Left lung (tissue), 10 donors: ENCODE measurements around the gene TSNAX. TPM values are rescaled to one million over a fixed set of nuclear protein-coding genes. Genes with fewer than 3 reads are reported as not detected.

Experiments
- ATAC-seq: fragments of 200-7000 bp; cut with Tn5 transposase; one replicate; pipeline ENCODE4 v1.9.1; 2020; ENCODE audit warnings: moderate library complexity
- DNase-seq, 4 donors: peaks; one replicate each; pipeline ENCODE4 v3.0.0-alpha.2; 2013 to 2020
- H3K27ac ChIP-seq, 2 donors: fragments of 200-600 bp; sonication (generic) in 1 of 2; one replicate each; pipeline versions ENCODE4 v1.5.0 to v1.8.0; 2020 to 2021
- H3K27me3 ChIP-seq, 2 donors: fragments of 200-600 bp; sonication (generic) in 1 of 2; one replicate each; pipeline versions ENCODE4 v1.5.0 to v1.8.0; 2020 to 2021
- H3K36me3 ChIP-seq, 2 donors: fragments of 200-600 bp; sonication (generic) in 1 of 2; one replicate each; pipeline versions ENCODE4 v1.5.0 to v1.8.0; 2020 to 2021
- H3K4me1 ChIP-seq, 2 donors: fragments of 200-600 bp; one replicate each; pipeline ENCODE4 v1.8.0; 2021
- H3K4me3 ChIP-seq, 2 donors: fragments of 200-600 bp; sonication (generic) in 1 of 2; one replicate each; pipeline versions ENCODE4 v1.5.0 to v1.8.0; 2020 to 2021; ENCODE audit warnings: mild to moderate bottlenecking in 1 of 2
- H3K9me3 ChIP-seq, 2 donors: fragments of 200-600 bp; sonication (generic) in 1 of 2; one replicate each; pipeline versions ENCODE4 v1.5.0 to v1.8.0; 2020 to 2021
- intact Hi-C, 2 donors: fragments of 100-400 bp; cut with DNase I; formaldehyde crosslinking; loops; one replicate each; pipeline versions ENCODE4 v1.11.2 to v1.14.2; 2022
- polyA plus RNA-seq, 6 donors: library from polyadenylated mRNA; unstranded; fragments of 120-200 nt; gene quantifications; one replicate each; pipeline ENCODE4 v1.2.1, GENCODE V29; 2013; ENCODE audit not compliant: insufficient read length in 6 of 6
- total RNA-seq, 2 donors: library from RNA; stranded (reverse); fragmentation: NEBNext Ultra II Directional; extraction: Animal tissue kit (Norgen Biotek cat#: 25700); gene quantifications; one replicate each; pipeline ENCODE4 v1.2.1, GENCODE V29; 2021
- TF ChIP-seq, protein P1 (sequence below), 2 donors: fragments of 200-600 bp; sonication (generic) in 1 of 2; IDR thresholded peaks; one replicate each; pipeline versions ENCODE4 v1.5.0 to v1.8.0; 2021; ENCODE audit warnings: antibody characterized with exemption in 2 of 2
- donor health status: DM: no; HTN: yes; CAD: no.
- donor health status: DM: no; HTN: no; CAD: no.

Gene TSNAX
- total and polyA plus RNA-seq, 8 donors, result 29.1 to 63.7 (median 52.0) TPM

DNA sequence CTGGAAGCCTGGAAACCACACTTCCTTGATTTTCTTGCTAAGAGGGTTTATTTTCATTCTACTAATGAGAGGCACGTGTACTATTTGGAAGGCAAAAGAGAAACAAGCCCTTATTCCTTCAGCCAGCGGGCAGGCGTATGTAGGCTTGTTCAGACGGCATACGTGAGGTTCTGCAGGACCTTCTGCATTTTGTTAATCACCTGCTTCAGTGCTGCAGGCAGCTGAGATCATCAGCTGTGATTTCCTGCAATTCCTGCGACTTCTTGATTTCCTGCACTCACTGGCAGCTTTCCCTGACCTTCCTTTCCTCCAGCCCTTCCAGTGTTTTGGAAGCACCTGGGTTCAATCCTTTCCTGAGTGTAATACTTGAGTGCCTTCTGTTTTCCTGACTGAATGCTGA is 43.4 kb downstream of the TSNAX start:
- ATAC-seq, result no peak
- intact Hi-C loops, result no loop called here
- TF ChIP-seq, protein P1, sequence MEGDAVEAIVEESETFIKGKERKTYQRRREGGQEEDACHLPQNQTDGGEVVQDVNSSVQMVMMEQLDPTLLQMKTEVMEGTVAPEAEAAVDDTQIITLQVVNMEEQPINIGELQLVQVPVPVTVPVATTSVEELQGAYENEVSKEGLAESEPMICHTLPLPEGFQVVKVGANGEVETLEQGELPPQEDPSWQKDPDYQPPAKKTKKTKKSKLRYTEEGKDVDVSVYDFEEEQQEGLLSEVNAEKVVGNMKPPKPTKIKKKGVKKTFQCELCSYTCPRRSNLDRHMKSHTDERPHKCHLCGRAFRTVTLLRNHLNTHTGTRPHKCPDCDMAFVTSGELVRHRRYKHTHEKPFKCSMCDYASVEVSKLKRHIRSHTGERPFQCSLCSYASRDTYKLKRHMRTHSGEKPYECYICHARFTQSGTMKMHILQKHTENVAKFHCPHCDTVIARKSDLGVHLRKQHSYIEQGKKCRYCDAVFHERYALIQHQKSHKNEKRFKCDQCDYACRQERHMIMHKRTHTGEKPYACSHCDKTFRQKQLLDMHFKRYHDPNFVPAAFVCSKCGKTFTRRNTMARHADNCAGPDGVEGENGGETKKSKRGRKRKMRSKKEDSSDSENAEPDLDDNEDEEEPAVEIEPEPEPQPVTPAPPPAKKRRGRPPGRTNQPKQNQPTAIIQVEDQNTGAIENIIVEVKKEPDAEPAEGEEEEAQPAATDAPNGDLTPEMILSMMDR (IDR thresholded peaks at IDR 0.05), result no peak
- no peaks in the 10 kb centered on the region for H3K9me3 ChIP-seq
- peaks cover 0 to 3% of the 10 kb centered on the region in 2 donors for H3K36me3 ChIP-seq
- H3K4me1 ChIP-seq, result no peaks in the 10 kb centered on the region
- H3K27me3 ChIP-seq, result no peaks in the 10 kb centered on the region
- peak in 1 of 4 donors; percentile 42 for DNase-seq
- H3K27ac ChIP-seq, result no peak overlapping the region
- no peak overlapping the region for H3K4me3 ChIP-seq

DNA sequence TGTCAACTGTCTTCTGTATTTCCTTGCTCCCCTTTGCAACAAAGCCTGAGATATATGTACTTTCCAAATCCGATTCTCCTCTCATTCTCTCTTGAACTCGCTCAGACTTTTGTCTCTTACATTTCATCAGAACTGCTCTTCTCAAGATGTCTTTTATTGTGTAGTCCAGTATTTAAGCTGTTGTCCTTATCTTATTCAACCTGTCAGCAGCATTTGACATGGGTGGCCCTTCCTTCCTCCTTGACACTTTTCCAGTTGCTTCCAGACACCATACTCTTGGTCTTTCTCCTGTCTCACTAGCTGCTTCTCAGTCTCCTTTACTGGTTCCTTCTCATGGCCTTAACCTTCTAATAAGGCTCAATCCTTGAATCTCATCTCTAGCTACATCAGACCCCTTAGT is 47.0 kb downstream of the TSNAX start:
- no peak overlapping the region for H3K4me3 ChIP-seq
- H3K27ac ChIP-seq, result no peak overlapping the region
- no peaks in the 10 kb centered on the region for H3K27me3 ChIP-seq
- DNase-seq (no peak), ATAC-seq (no peak)
- intact Hi-C loops, result no loop called here
- H3K9me3 ChIP-seq, result no peaks in the 10 kb centered on the region
- TF ChIP-seq, protein P1 (IDR thresholded peaks at IDR 0.05), result no peak
- no peaks in the 10 kb centered on the region for H3K4me1 ChIP-seq
- no peaks in the 10 kb centered on the region for H3K36me3 ChIP-seq

DNA sequence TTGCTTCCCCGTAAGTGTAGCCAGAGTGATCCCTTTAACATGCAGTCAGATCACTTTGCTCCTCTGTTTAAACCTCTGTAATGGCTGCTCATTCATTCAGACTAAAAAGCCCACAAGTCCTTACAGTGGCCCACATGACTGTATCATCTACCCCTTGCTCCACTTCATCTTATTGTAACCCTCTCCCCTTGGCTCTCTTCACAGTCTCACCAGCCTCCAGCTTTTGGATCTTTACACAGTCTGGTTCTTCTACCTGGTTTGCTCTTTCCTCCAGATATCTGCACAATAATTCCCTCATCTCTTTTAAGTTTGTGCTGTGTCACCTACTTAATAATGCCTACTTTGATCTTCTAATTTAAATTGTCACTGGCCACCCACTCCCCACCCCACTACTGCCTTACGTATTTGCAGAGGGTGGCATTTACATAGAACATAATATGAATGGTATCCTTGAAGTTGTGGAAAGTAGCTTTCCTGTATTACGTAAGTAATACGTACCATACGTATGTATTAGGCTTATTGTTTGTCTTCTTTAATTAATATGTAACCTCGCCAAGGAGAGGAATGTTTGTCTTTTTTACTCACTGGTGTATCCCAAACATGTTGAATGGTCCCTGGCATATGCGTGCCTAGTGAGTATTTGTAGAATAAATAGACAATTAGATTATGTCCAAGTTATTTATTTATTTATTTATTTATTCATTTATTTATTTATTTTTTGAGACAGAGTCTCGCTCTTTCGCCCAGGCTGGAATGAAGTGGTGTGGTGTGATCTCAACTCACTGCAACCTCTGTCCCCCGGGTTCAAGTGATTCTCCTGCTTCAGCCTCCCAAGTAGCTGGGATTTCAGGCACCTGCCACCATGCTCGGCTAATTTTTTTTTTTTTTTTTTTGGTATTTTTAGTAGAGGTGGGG is 48.6 kb downstream of the TSNAX start:
- Histone ChIP-seq H3K27me3 (no peaks in the 10 kb centered on the region), H3K27ac (no peak overlapping the region), H3K9me3 (no peaks in the 10 kb centered on the region), H3K36me3 (no peaks in the 10 kb centered on the region), H3K4me3 (no peak overlapping the region), H3K4me1 (no peaks in the 10 kb centered on the region)
- ATAC-seq (no peak), DNase-seq (no peak)
- TF ChIP-seq, protein P1 (IDR thresholded peaks at IDR 0.05), result no peak
- intact Hi-C loops, result no loop called here

DNA sequence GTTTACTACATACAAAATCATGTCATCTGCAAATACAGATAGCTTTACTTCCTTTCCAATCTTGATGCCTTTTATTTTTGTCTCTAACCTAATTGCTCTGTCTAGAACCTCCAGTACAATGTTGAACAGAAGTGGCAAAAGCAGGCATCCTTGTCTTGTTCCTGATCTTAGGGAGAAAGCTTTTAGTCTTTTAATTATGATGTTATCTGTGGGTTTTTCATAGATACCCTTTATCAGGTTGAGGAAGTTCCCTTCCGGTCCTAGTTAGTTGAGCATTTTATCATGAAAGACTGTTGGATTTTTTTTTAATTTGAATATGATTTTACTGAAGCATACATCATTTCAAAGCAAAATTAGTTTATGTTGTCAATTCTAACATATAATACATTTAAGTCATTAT is 52.4 kb downstream of the TSNAX start:
- no peak for ATAC-seq
- Histone ChIP-seq H3K27ac (no peak overlapping the region), H3K36me3 (no peaks in the 10 kb centered on the region), H3K9me3 (no peaks in the 10 kb centered on the region), H3K27me3 (no peaks in the 10 kb centered on the region), H3K4me3 (no peak overlapping the region), H3K4me1 (no peaks in the 10 kb centered on the region)
- intact Hi-C loops, result no loop called here
- TF ChIP-seq, protein P1 (IDR thresholded peaks at IDR 0.05), result no peak
- no peak for DNase-seq

DNA sequence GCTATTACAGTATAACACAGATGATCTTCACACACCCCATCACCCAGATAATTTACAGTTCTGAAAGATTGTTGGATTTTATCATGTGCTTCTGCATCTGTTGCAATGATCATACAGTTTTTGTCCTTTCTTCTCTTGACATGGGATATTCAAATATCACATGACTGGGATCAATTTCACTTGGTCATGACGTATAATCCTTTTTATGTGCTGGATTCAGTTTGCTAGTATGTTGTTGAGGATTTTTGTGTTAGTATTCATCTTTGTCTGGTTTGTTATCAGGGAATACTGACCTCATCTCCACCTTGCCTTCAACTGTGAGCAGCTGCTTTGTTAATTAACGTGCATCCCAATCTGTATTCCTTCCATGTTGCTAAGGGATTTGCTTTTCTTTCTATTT is 53.4 kb downstream of the TSNAX start:
- TF ChIP-seq, protein P1 (IDR thresholded peaks at IDR 0.05), result no peak
- no peaks in the 10 kb centered on the region for H3K36me3 ChIP-seq
- intact Hi-C loops, result no loop called here
- H3K9me3 ChIP-seq, result no peaks in the 10 kb centered on the region
- DNase-seq (no peak), ATAC-seq (no peak)
- H3K4me3 ChIP-seq, result no peak overlapping the region
- H3K27ac ChIP-seq, result no peak overlapping the region
- H3K4me1 ChIP-seq, result no peaks in the 10 kb centered on the region
- H3K27me3 ChIP-seq, result no peaks in the 10 kb centered on the region
